Urinary bladder (tissue), 4 donors: ENCODE data around the gene NUDC. TPM values are rescaled to one million over a fixed set of nuclear protein-coding genes. Genes with fewer than 3 reads are reported as not detected.

ENCODE experiments used
- DNase-seq: peaks from one replicate; pipeline ENCODE4 v3.0.0-alpha.2; 2015; ENCODE audit errors: extremely low spot score
- H3K27ac ChIP-seq: one replicate; pipeline ENCODE4 v1.5.1; 2013; ENCODE audit warnings: low read depth, mild to moderate bottlenecking, moderate library complexity
- H3K36me3 ChIP-seq: one replicate; pipeline ENCODE4 v1.6.1; 2013; ENCODE audit warnings: mild to moderate bottlenecking, moderate library complexity; ENCODE audit not compliant: insufficient read depth
- H3K4me1 ChIP-seq: one replicate; pipeline ENCODE4 v1.6.1; 2013; ENCODE audit warnings: mild to moderate bottlenecking, moderate library complexity; ENCODE audit not compliant: insufficient read depth
- H3K4me3 ChIP-seq: one replicate; pipeline ENCODE4 v1.5.1; 2013; ENCODE audit warnings: low read depth, low read length
- WGBS: extraction: QIAGEN DNeasy Blood & Tissue Kit; methylation state at CpG from one replicate; pipeline ENCODE4 v1.1.7; 2013; 5-methylcytosine and 5-hydroxymethylcytosine counted together
- polyA plus RNA-seq: library from polyadenylated mRNA; stranded (reverse); fragments of 200-250 nt; gene quantifications from one replicate; pipeline ENCODE4 v1.2.3, GENCODE V29; 2013
- total RNA-seq: library from RNA; depleted of rRNA; stranded (reverse); fragments of >200 nt; gene quantifications from one replicate; pipeline ENCODE4 v1.2.3, GENCODE V29; 2014
- donor health status: healthy with polysubstance abuse.
- donor health status: healthy.

The NUDC gene
- total and polyA plus RNA-seq, 2 donors = 9.7 to 71.0 TPM

- H3K27ac ChIP-seq = no peak overlapping the region
- no peak for DNase-seq
- no peaks in the 10 kb centered on the region for H3K36me3 ChIP-seq
- H3K4me1 ChIP-seq = peaks cover 1% of the 10 kb centered on the region
- peak overlapping the region; percentile 82 for H3K4me3 ChIP-seq
- 33% methylated on average over 15 of the region's 15 CpGs for WGBS
Observed at GRCh38 chr1:26994787-26995517, 73.4 kb downstream of the NUDC start.

GRCh38 chr1:26996024-26996423, 74.5 kb downstream of the NUDC start:
- peaks cover 1% of the 10 kb centered on the region for H3K4me1 ChIP-seq
- no peaks in the 10 kb centered on the region for H3K36me3 ChIP-seq
- H3K4me3 ChIP-seq = no peak overlapping the region
- 74% methylated on average over 1 of the region's 1 CpG for WGBS
- H3K27ac ChIP-seq = no peak overlapping the region
- no peak for DNase-seq

Other genes with a start within 250 kb of the NUDC start
- 40.6 TPM for gene ARID1A, start 225.7 kb upstream of the NUDC start, total RNA-seq
- 31.8 TPM for gene ARID1A, start 225.7 kb upstream of the NUDC start, polyA plus RNA-seq
- gene PIGV, start 133.8 kb upstream of the NUDC start, total RNA-seq = 13.4 TPM
- gene PIGV, start 133.8 kb upstream of the NUDC start, polyA plus RNA-seq = 17.4 TPM
- 9.2 TPM for gene ZDHHC18, start 95.1 kb upstream of the NUDC start, total RNA-seq
- 18.8 TPM for gene ZDHHC18, start 95.1 kb upstream of the NUDC start, polyA plus RNA-seq
- 8.6 TPM for gene SFN, start 58.6 kb upstream of the NUDC start, total RNA-seq
- gene SFN, start 58.6 kb upstream of the NUDC start, polyA plus RNA-seq = 23.5 TPM
- 11.4 TPM for gene GPN2, start 31.5 kb upstream of the NUDC start, total RNA-seq
- 16.6 TPM for gene GPN2, start 31.5 kb upstream of the NUDC start, polyA plus RNA-seq
- gene GPATCH3, start 21.3 kb upstream of the NUDC start, total RNA-seq = 6.4 TPM
- gene GPATCH3, start 21.3 kb upstream of the NUDC start, polyA plus RNA-seq = 11.2 TPM
- not detected for gene NR0B2, start 7.8 kb upstream of the NUDC start, total RNA-seq
- gene NR0B2, start 7.8 kb upstream of the NUDC start, polyA plus RNA-seq = not detected
- 2.3 TPM for gene KDF1, start 38.7 kb downstream of the NUDC start, total RNA-seq
- gene KDF1, start 38.7 kb downstream of the NUDC start, polyA plus RNA-seq = 2.0 TPM
- gene TRNP1, start 71.9 kb downstream of the NUDC start, total RNA-seq = 7.1 TPM
- gene TRNP1, start 71.9 kb downstream of the NUDC start, polyA plus RNA-seq = 31.4 TPM
- gene TENT5B, start 91.1 kb downstream of the NUDC start, total RNA-seq = 5.8 TPM
- 102 TPM for gene TENT5B, start 91.1 kb downstream of the NUDC start, polyA plus RNA-seq
- gene SLC9A1, start 233.4 kb downstream of the NUDC start, total RNA-seq = 9.7 TPM
- gene SLC9A1, start 233.4 kb downstream of the NUDC start, polyA plus RNA-seq = 18.3 TPM